Measurements from ENCODE around the gene SPX. TPM values are rescaled to one million over a fixed set of nuclear protein-coding genes. Genes with fewer than 3 reads are reported as not detected.

SPX gene, protein sequence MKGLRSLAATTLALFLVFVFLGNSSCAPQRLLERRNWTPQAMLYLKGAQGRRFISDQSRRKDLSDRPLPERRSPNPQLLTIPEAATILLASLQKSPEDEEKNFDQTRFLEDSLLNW
- 10 to 100 TPM in 4 of 5 donors, 1 to 10 TPM in 1; 7.2 to 19.6 (median 12.3) TPM for polyA plus RNA-seq (ENCODE audit: insufficient read depth in 1 of 5, insufficient read length in 5 of 5, low replicate concordance in 1 of 5)
- long read RNA-seq, donor 1, transcript SPX-203 (3 exons, 1,826 nt): major isoform, 9 of 9 reads
- long read RNA-seq, donor 1, partial matches to known transcripts: 0 of 9 reads
- long read RNA-seq, donor 1, other reads (novel, unspliced or antisense): 0 of 9 reads
- long read RNA-seq, donor 2, partial matches to known transcripts: 0 of 5 reads
- long read RNA-seq, donor 2, other reads (novel, unspliced or antisense): 0 of 5 reads
- long read RNA-seq, donor 3, partial matches to known transcripts: 0 of 1 reads
- long read RNA-seq, donor 3, other reads (novel, unspliced or antisense): 0 of 1 reads
- long read RNA-seq, donor 4, partial matches to known transcripts: 0 of 2 reads
- long read RNA-seq, donor 4, other reads (novel, unspliced or antisense): 0 of 2 reads
- long read RNA-seq, donor 5, transcript SPX-203 (3 exons, 1,826 nt): major isoform, 7 of 9 reads
- long read RNA-seq, donor 5, partial matches to known transcripts: 0 of 9 reads
- long read RNA-seq, donor 5, other reads (novel, unspliced or antisense): 0 of 9 reads
- long read RNA-seq, donor 6, transcript SPX-203 (3 exons, 1,826 nt): major isoform, 7 of 8 reads
- long read RNA-seq, donor 6, partial matches to known transcripts: 0 of 8 reads
- long read RNA-seq, donor 6, other reads (novel, unspliced or antisense): 0 of 8 reads
- long read RNA-seq, donor 7, partial matches to known transcripts: 0 of 1 reads
- long read RNA-seq, donor 7, other reads (novel, unspliced or antisense): 0 of 1 reads
- long read RNA-seq, donor 8, partial matches to known transcripts: 0 of 2 reads
- long read RNA-seq, donor 8, other reads (novel, unspliced or antisense): 0 of 2 reads

GRCh38 chr12:21526053-21526452 is at the start of gene SPX:
Gene SPX (plus strand): TSS chr12:21526296. CDS start chr12:21526473, 177 bp downstream.
- no peak for DNase-seq

- DNase-seq: no peak
Measured at GRCh38 chr12:21476949-21477348, 49.1 kb upstream of the SPX start.

- no peak for DNase-seq
Measured at GRCh38 chr12:21478756-21479455, 47.2 kb upstream of the SPX start.

DNA sequence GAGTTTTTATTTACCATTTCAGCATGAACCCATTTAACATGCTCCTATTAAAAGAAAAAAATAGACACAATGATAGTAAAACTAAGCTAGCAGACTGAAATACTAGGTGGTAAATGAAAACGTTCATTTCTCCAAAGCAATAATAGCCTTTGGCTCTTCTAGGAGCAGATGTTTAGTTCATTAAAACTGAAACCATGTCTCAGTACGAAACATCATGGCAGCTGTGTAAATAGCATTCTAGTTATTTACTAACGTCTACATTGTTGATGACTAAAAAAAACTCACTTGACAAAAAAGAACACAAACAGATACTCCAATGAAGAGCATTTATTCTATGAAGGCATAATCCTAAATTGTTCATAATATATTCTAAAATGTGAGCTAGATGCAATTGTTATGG is 42.6 kb upstream of the SPX start:
- DNase-seq: no peak

DNA sequence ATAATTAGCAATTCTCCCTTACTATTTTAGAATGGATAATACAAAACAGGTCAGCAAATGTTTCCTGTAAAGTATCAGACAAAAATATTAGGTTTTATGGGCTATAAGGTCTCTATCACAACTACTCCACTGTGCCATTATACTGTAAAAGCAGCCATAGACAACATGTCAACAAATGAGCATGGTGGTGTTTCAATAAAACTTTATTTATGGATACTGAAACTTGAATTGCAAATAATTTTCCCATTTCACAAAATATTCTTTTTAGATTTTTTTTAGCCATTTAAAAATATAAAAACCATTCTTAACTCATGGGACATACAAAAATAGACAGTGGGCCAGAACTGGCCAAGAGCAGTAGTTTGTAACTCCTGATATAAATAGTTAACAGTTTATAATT is 40.1 kb upstream of the SPX start:
- DNase-seq: no peak

DNA sequence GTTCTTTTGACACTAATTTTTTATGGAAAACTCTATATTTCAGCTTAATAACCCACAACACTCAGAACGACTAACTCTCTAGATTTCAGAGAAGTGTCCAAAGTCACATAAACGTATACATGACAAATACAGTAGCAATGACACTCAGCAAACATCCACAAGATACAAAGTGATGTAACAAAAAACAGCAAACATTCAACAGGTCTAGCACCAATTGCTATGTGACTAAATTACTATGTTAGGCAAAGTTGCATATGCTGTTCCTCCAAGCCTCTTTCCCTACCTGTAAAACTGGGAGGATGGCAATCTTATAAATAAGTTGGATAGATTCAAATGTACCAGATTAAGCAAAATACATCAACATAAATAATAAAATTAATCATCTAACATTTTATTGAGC is 26.3 kb upstream of the SPX start:
- no peak for DNase-seq

- no peak for DNase-seq
Measured at GRCh38 chr12:21500786-21501257, 25.3 kb upstream of the SPX start.

DNA sequence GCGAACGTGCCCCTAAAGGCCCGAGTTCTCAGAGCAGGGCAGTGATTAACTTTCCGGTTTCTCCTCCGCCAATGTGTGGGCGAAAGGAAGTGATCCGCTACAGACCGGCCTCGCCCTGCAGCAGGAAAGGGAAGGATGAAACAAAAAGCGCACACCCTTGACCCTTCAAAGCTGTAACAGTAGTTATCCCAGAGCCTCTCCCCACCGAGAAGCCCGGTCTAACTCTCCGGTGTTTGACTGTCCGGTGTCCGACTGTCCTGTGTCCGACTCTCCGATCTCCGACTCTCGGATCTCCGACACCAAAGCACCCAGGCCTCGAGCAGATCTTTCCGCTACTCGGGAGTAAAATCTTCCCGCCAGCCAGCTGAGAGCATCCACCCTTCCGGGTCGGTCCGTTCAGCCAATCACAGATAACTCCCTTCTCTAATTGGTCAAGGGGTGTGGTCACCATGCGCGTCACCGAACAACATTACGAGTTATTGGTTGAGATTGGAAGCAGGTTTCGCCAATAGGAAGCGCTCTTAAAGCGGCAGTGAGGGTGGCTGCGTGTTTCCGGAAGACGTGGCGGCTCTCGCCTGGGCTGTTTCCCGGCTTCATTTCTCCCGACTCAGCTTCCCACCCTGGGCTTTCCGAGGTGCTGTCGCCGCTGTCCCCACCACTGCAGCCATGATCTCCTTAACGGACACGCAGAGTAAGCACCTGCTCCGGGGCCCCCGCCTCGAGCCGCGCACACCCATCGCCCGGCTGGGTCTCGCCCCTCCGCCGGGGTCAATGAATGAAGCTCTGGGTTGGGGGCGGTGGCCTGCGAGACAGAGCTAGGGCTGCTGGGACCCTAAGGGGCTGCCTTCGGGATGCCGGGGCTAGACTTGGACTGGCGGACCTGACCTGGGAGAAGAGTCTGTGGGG is 24.6 kb upstream of the SPX start, which contains the start of the genes GOLT1B and RECQL:
Gene GOLT1B, plus strand, starts transcription at position 532 of the 906 bp plus-strand sequence. Its CDS starts 135 bp downstream, at position 667.
Gene RECQL, minus strand, starts transcription at position 378 of the 906 bp plus-strand sequence. CDS start 2,065 bp downstream, outside the sequence.
- DNase-seq: peak; percentile 94 to 96

DNA sequence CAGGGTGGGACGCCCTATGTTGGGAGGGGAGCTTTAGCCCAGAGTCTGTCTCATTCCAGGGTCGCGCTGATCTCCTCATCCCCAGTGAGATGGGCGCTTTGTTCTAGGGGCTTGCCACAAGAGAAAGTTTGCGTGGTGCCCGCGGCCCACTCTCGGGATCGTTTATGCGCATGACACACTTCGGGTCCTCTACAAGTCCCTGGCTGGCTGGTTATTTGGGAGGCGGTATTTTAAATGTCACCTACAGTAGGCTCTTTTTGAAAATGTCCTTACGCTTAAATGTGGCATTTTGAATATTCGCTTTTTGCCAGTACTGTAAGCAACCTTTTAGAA is 24.0 kb upstream of the SPX start:
- no peak for DNase-seq

DNA sequence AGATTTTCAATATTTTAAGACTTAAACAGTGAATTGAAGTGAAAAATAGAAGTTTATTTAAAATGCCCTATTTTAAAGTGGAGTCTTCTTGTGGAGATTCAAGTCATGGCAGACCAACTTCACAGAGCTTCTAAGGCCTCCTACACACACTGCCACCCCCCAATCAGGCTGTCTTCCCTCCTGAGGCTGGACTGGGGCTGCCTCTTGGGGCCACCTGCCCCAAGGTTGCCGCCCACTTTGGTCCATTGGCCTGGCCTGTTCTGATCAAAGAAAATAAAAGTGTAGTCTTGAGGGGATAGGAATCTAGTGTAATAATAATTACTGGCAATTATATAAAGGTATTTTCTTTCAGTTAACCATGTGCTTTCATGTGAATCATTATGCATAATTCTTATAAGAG is 23.2 kb upstream of the SPX start:
- DNase-seq: no peak

DNA sequence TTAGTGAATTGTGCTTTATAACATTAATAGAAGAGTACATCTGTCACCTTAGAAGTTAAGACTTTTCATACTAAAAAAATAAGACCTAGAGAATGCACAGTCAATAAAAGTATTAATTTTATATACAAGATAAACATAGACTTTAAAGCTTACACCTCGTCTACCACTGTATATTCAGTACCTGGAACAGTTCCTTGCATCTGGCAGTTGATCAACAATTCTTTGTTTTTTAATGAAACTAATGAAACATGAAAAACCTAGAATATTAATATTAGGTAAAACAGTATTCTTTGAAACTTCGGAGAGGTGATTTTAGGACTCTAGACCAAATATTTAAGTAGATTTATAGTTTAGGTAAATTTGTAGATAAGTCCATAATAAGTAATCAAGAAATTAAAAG is 20.2 kb upstream of the SPX start:
- no peak for DNase-seq

- no peak for DNase-seq
Measured at GRCh38 chr12:21507849-21508248, 18.2 kb upstream of the SPX start.

DNA sequence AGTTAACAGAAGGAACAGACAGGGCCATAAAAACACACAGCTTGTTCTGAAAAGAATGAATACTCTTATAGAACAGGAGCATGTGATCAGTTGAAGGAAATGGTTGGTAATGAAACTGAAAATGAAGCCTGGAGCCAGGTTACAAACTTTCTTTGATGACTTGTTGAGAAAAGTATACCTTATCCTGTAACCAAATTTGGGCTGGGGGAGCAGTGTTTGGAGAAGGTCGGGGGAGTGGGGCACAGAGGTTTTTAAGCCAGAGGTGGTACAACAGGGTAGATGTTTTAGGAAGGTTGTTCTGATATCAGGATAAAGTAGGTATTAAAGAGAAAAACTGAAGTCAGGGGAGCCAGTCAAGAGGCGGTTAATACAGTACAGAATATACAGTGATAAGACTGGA is 16.3 kb upstream of the SPX start:
- DNase-seq: no peak

- DNase-seq: no peak
Measured at GRCh38 chr12:21516281-21516680, 9.8 kb upstream of the SPX start.

DNA sequence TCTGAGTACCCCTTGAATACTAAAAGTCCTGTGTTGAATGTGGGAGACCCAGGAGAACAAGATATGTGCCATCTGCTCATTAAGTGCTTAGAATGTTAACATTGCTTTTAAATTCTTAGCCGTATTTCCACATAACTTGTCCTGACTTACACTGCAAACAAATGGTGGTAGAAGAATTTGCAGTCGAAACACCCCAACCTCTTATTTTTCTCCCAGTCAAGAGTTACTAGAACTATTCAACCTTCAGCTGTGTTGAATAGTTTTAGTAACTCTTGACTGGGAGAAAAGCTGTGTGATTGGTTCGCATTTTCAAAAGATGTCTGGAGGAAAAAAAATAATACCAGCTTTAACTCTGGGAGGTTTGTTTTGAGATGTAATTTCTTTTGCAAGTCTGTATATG is 7.6 kb upstream of the SPX start:
- no peak for DNase-seq

DNA sequence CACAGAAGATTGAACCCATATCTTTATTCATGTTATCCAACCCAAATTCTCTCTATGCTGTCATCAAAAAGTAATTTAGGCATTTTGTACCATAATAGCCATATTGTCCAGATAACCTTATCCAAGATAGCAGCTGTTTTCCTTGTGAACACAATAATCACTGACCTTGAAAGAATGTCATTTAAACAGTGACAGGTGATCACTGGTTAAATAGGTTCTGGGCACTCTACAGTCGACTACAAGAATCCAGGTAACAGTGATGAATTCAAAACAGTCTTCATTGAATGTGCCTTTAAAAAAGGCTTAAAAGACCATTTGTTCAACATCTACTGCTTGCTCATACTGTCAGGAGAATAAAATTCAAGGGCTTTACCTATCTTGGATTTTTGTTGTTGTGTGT is 4.6 kb upstream of the SPX start:
- DNase-seq: no peak

GRCh38 chr12:21523148-21523547 is 2.9 kb upstream of the SPX start:
- no peak for DNase-seq

- no peak for DNase-seq
Measured at GRCh38 chr12:21526721-21527345, 737 bp downstream of the SPX start.

DNA sequence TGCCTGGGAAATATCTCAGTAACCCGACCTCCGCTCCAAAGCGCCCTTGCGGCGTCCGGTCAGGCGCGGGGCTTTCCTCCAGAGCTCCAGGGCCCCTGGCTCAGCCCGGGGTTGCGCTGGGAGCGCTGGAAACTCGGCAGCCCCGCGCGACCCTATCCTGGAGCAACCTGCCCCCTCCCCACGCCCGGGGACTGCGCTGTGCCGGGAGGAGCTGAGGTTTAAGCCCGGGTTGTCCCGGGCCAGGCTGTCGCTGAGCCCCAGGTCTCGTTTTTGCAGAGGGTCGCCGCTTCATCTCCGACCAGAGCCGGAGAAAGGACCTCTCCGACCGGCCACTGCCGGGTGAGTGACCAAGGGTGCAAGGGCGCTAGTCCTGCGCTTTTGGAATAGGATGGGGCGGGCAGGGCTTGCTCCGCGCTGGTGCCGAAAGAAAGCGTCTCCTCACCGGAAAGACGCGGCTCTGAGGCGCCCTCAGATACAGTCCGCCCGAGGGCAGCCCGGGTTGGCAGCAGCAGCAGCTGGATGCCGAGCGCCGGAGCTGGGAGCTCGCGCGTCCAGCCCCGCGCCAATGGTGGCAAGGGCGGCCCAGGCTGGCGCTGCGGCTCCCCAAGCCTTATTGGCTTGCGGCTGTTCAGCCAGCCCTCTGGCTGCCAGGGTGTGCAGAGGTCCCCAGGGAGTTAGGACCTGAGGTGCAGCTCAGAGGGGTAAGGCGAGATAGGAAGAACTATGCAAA is 1.5 kb downstream of the SPX start:
- DNase-seq: peak; percentile 32 to 46

All from right lung (tissue), 10 donors.